GM21423 (cell line): ENCODE results near the gene ST6GALNAC3.
"Not testable (repeated sequence)": the region's sequence is repeated elsewhere in the genome, so short reads cannot be mapped to it uniquely, and the experiment has no call there.

Experiments
- ATAC-seq: cut with Tn5 transposase; IDR thresholded peaks from one replicate; pipeline ENCODE4 v1.9.1; 2021; ENCODE audit warnings: mild to moderate bottlenecking, moderate library complexity; ENCODE audit not compliant: unreplicated experiment

ST6GALNAC3 gene

GRCh38 chr1:76070538-76070937 is 4.0 kb upstream of the ST6GALNAC3 start:
- ATAC-seq = no peak

DNA sequence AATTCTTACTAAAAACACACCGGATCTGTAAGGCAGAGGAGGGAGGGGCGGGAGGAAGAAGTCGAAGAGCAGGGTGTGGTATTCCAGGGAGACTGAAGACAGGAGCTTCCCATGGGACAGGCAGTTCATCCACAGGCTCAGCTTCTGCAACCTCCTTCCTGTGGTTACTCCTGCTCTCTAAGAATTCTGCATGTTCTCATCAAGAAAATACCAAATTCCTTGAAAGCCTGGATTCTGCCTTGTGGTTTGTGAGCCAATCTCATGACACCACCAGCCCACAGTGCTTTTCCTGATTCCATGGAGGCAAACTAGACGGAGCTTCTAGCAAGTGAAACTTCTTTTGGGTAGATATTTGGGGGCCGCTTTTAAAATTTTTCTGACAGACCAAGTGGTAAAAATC is 1.1 kb upstream of the ST6GALNAC3 start:
- no peak for ATAC-seq

DNA sequence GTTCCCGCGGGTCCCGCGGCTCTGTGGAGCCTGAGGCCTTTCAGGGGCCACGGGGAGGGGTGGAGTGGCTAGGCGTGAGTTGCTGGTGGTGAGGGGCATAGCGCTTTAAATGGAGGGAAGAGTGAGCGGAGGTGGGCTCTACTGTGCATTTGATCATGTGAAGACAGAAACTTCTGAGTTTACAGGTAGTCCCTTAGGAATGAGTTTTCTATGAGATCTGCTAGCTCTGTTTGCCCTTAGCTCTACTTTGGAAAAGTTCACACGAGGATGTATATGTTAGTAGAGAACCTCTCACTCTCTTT is 593 bp downstream of the ST6GALNAC3 start:
- no peak for ATAC-seq

- peak; percentile 25 for ATAC-seq
Measured at GRCh38 chr1:76075877-76076276, 1.3 kb downstream of the ST6GALNAC3 start.

DNA sequence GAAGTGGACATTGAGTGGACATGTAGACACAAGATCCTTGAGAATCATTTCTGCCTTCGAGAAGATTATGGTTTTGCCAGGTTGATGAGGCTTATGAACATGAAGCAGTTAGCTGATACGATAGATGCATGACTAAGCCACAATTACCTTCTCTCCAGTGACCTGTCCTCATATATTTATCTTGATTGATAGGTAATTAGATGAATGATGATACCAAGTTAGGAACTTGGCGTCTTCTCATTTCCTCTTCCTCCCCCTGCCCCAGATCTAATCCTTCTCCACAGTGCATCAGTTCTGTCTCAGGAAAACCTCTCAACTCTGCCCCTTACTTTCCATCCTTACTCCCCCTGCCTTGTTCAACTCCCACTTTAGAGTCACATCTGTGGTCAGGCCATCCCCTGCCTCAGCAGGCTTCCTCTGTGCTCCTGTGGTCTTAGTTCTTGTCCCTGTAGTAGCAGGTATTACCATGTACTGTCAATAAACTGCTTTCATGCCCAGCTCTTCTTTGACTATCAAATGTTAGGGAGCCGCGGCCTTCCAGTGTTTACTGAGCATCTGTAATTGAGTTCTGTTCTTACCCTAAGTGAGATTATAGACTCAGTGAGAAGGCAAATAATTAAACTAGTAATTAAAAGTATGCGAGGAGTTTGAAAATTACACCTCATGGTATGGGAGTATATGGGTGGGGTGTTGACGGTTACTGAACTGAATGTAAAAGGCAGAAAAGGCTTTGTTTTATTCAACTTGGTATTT is 5.1 kb downstream of the ST6GALNAC3 start:
- no peak for ATAC-seq

DNA sequence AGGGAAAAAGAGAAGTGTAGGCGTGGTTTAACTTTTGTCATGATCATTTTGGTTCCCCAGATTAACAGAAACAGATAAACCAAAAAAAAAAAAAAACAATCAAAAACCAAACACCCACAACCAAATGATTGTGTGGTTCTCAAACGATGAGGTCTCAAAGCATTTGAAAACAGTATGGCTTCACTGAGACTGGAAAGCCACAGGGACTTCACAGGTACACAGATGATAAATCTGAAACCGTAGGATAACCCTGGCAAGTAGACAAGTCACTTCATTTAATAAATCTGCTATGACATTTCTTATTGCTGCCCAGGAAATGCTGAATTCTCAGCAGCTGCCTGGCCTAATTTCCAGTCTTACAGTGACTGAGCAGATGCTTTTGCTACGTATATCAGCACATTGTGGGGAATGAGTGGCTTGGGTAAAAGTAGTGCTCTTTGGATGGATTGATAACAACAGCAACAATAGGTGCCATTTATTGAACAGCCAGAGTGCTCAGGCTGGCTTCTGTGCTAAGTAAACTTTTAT is 6.1 kb downstream of the ST6GALNAC3 start:
- no peak for ATAC-seq

DNA sequence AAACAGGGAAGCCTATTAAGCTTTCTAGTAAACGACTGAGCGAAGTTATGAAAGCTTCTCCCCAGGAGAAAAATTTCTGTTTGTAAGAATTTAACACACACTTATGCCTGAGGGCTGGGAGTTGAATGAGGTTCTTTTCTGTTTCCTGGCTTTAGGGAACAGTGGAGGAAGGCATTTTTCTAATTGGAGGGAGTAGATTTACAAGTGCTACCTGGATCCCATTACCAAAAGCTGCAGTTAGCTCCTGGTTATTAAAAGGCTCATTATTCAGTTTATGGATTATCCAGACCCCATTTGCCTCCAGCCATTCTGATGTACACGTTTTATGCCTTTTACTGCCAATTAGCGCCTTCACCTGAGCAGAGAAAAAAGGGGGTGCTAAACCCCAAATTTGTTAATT is 7.5 kb downstream of the ST6GALNAC3 start:
- ATAC-seq = no peak

- no peak for ATAC-seq
Measured at GRCh38 chr1:76083189-76083588, 8.6 kb downstream of the ST6GALNAC3 start.

DNA sequence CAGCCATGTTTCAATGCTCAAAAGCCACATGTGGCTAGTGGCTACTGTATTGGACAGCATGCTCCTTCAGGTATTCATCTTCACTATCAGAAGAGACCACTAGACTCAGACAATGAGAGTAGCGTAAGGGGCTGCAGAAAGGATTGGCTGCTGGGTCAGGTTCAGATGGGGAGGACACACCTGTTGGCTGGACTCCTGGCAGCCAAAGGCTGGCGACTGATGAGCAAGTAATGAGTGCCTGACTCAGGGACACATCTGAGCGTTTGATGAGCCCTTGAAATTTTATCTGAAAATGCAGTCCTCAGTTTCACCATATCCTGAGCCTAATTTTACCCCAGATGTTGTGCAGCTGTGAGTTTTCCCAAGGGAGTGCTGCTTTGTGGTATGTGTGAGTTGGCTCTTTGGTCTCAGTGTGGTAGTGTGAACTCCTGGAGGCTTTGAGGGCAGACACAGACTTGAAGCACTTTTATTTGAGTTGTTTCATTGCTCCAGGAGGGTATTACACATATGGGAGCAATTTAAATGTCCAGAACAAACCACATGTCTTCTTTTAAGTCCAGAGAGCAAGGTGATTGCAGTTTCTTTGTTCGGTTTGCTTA is 9.6 kb downstream of the ST6GALNAC3 start:
- no peak for ATAC-seq

DNA sequence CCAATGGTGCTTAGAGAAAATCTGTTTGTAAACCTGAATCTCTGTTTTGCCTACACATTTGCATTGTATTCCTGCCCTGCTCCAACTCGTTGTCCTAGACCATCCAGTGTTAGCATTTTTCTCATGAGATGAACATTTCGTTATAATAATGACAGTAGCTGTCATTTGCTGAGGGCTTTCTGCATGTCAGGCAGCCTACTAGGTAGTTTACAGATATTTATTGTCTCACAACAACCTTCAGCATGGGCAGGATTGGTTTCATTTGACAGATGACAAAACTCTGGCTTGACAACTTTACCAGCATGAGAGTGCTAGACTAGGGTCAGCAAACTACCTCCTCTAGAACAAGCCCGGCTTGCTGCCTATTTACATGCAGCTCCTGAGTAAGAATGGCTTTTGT is 10.1 kb downstream of the ST6GALNAC3 start:
- ATAC-seq = no peak

GRCh38 chr1:76086109-76086508 is 11.6 kb downstream of the ST6GALNAC3 start:
- ATAC-seq = no peak

GRCh38 chr1:76086597-76086996 is 12.1 kb downstream of the ST6GALNAC3 start:
- ATAC-seq = no peak

- no peak for ATAC-seq
Measured at GRCh38 chr1:76090283-76091203, 16.0 kb downstream of the ST6GALNAC3 start.

DNA sequence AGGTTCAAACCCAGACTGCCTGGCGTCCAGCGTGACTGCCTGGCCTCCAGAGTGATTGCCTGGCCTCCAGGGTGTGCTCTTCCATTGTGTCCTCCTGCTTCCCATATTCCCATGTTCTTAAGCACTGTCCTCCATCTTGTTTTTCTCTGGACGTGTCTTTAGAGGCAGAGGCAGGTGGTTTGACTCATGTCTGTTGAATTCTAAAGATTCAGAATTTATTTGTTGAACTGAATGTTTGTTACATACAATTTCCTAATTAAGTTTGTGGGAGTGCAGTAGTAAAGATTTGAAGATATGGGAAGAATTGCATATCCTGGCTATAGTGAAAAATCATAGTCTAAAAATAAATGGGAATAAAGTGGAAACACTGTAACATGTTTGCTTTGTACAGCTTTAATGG is 18.3 kb downstream of the ST6GALNAC3 start:
- no peak for ATAC-seq

GRCh38 chr1:76093522-76094312 is 19.2 kb downstream of the ST6GALNAC3 start:
- no peak for ATAC-seq

- no peak for ATAC-seq
Measured at GRCh38 chr1:76095802-76096201, 21.3 kb downstream of the ST6GALNAC3 start.

- ATAC-seq = not testable (repeated sequence)
Measured at GRCh38 chr1:76097064-76097463, 22.5 kb downstream of the ST6GALNAC3 start.

DNA sequence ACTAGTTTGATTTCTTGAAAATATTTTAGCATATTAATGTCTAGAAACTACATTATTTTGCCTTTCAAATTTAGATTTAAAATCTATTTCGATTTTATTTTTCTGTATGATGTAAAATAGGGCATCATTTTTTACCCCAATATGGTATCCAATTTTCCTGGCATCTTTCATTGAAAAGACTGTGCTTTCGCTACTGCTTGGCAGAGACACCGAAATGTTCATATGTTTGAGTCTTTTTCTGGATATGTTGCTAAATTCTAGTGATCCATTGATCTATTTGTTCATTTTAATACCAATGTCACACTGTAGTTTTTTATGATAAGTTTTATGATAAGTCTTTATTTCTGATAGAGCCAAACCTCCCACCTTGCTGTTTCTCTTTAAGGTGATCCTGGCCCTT is 24.3 kb downstream of the ST6GALNAC3 start:
- ATAC-seq = no peak

GRCh38 chr1:76101548-76101947 is 27.0 kb downstream of the ST6GALNAC3 start:
- ATAC-seq = no peak

DNA sequence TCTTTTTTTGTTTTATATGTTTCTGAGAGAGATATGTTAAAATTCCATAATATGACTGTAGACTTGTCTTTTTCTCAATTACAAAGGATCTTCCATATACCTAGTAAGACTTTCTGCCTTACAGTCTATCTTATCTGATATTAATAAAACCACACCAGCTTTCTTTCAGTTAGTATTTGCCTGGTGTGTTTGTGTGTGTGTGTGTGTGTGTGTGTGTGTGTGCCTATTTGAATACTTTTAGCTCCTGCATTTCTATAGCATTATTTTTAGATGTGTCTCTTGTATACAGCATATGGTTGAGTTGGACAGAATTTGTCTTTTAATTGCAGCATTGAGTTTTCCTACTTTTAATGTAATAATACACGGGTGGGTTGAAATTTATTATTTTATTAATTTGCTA is 27.5 kb downstream of the ST6GALNAC3 start:
- ATAC-seq = no peak

GRCh38 chr1:76103034-76103433 is 28.5 kb downstream of the ST6GALNAC3 start:
- ATAC-seq = no peak
